Suprapubic skin (tissue), 3 donors: Measurements from ENCODE around the gene ARID1B.

Experiments
- POLR2A ChIP-seq, 2 donors: fragments of 450-650 bp; IDR thresholded peaks; one replicate each; pipeline ENCODE4 v1.6.1; 2017; ENCODE audit warnings: antibody characterized with exemption in 2 of 2, mild to moderate bottlenecking in 2 of 2, moderate library complexity in 2 of 2
- TF ChIP-seq, protein P1 (sequence below), 2 donors: fragments of 200-600 bp in 1 of 2; fragments of 450-650 bp in 1 of 2; sonication (generic) in 1 of 2; IDR thresholded peaks; one replicate each; pipeline ENCODE4 v1.5.1; 2016 to 2019; ENCODE audit warnings: antibody characterized with exemption in 2 of 2, mild to moderate bottlenecking in 1 of 2, moderate library complexity in 1 of 2

- TF ChIP-seq POLR2A (IDR thresholded peaks at IDR 0.05): no peak
- TF ChIP-seq, protein P1, sequence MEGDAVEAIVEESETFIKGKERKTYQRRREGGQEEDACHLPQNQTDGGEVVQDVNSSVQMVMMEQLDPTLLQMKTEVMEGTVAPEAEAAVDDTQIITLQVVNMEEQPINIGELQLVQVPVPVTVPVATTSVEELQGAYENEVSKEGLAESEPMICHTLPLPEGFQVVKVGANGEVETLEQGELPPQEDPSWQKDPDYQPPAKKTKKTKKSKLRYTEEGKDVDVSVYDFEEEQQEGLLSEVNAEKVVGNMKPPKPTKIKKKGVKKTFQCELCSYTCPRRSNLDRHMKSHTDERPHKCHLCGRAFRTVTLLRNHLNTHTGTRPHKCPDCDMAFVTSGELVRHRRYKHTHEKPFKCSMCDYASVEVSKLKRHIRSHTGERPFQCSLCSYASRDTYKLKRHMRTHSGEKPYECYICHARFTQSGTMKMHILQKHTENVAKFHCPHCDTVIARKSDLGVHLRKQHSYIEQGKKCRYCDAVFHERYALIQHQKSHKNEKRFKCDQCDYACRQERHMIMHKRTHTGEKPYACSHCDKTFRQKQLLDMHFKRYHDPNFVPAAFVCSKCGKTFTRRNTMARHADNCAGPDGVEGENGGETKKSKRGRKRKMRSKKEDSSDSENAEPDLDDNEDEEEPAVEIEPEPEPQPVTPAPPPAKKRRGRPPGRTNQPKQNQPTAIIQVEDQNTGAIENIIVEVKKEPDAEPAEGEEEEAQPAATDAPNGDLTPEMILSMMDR (IDR thresholded peaks at IDR 0.05): no peak
These were observed 475.8 kb downstream of the ARID1B start for GRCh38 chr6:157253017-157253416.
